Loucy (cell line): ENCODE data around the gene ABTB2.

Experiments used
- EZH2phosphoT487 ChIP-seq: fragments of 200-600 bp; IDR thresholded peaks from 2 replicates; pipeline ENCODE4 v1.6.1; 2018; ENCODE audit warnings: antibody characterized with exemption, mild to moderate bottlenecking, moderate library complexity, borderline replicate concordance
- TF ChIP-seq, protein P1 (sequence below): fragments of 200-600 bp; sonication (generic); conservative IDR thresholded peaks from 2 replicates; pipeline ENCODE4 v1.5.1; 2014; ENCODE audit warnings: mild to moderate bottlenecking, antibody characterized with exemption, low read length

DNA sequence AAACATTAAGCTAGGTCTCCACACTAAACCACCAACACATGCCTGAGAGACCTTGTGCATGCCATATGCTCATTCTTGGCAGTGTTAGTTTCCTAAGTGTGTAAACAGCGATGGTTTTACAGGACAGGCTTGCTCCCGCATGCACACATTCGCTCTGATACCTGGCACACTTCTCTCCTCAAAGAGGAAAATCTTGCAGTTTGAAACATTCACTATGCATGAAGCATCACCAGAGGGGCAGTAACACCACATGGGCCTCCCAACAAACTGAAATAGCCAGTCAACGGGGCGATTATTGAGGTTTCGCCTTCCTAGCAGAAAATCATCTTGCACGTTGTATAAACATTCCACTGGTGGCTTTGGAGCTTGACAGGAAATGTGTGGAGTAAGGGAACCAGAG lies 52.6 kb downstream of the ABTB2 start:
- TF ChIP-seq, protein P1, sequence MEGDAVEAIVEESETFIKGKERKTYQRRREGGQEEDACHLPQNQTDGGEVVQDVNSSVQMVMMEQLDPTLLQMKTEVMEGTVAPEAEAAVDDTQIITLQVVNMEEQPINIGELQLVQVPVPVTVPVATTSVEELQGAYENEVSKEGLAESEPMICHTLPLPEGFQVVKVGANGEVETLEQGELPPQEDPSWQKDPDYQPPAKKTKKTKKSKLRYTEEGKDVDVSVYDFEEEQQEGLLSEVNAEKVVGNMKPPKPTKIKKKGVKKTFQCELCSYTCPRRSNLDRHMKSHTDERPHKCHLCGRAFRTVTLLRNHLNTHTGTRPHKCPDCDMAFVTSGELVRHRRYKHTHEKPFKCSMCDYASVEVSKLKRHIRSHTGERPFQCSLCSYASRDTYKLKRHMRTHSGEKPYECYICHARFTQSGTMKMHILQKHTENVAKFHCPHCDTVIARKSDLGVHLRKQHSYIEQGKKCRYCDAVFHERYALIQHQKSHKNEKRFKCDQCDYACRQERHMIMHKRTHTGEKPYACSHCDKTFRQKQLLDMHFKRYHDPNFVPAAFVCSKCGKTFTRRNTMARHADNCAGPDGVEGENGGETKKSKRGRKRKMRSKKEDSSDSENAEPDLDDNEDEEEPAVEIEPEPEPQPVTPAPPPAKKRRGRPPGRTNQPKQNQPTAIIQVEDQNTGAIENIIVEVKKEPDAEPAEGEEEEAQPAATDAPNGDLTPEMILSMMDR: no peak
- TF ChIP-seq EZH2phosphoT487: no peak
